ENCODE results near the gene SLC6A3. TPM values are rescaled to one million over a fixed set of nuclear protein-coding genes. Genes with fewer than 3 reads are reported as not detected.

Gene SLC6A3
- total RNA-seq (not detected in 2 replicates), polyA plus RNA-seq (not detected in 2 replicates), polyA minus RNA-seq (not detected in 2 replicates), Bru-seq, nascent RNA (not detected), BruChase-seq, experiment 1, labeled RNA remaining after a 6-hour chase (percentile 4 among the genes with signal in this experiment), BruChase-seq, experiment 2, labeled RNA remaining after a 2-hour chase (not detected)
- not detected in 2 replicates for polyA plus RNA-seq (2011; cell fraction: cytosol; rRNA removed)
- polyA plus RNA-seq (2011; cell fraction: nucleus; rRNA removed), result not detected in 2 replicates
- not detected in 2 replicates for polyA plus RNA-seq (2012)
- polyA minus RNA-seq (2011; cell fraction: cytosol; rRNA and poly(A)+ RNA removed), result not detected
- not detected in 2 replicates for polyA minus RNA-seq (2011; cell fraction: nucleus; rRNA and poly(A)+ RNA removed)
- long read RNA-seq, result 0 reads

GRCh38 chr5:1445313-1445688 lies at the start of gene SLC6A3:
Gene SLC6A3 (minus strand): TSS chr5:1445440. CDS start chr5:1443197, 2,243 bp downstream.
- dilution Hi-C loops (cut with MboI; ENCODE audit: extremely low pct_ligation_motif_present, low sequenced_read_pairs), result no loop called here
- Histone ChIP-seq H3K36me3 (ENCODE audit: control insufficient read depth in 2 of 2, extremely low read depth in 1 of 2, insufficient read depth in 2 of 2, low read length in 2 of 2) (no peaks in the 10 kb centered on the region), H3K4me1 (ENCODE audit: control insufficient read depth, extremely low read depth, insufficient read depth, low read length) (no peaks in the 10 kb centered on the region), H3K4me3 (replicated peaks in 1 of 3; ENCODE audit: insufficient read depth in 1 of 3, low read depth in 1 of 3, low read length in 3 of 3) (no peak within 1 kb of the TSS), H3K9ac (replicated peaks; ENCODE audit: extremely low read depth, insufficient read depth, low read length) (no peak within 1 kb of the TSS), H3K79me2 (ENCODE audit: control insufficient read depth, insufficient read depth, low read length) (no peaks in the 10 kb centered on the region), H3K9me3 (replicated peaks; ENCODE audit: control insufficient read depth, insufficient read depth, low read length) (no peaks in the 10 kb centered on the region), H3K9me1 (replicated peaks; ENCODE audit: control insufficient read depth, extremely low read depth, insufficient read depth, low read length) (no peaks in the 10 kb centered on the region), H2AFZ (ENCODE audit: low read depth, low read length) (no peak within 1 kb of the TSS), H3K4me2 (ENCODE audit: insufficient read depth, low read length) (no peak within 1 kb of the TSS), H3K27ac (ENCODE audit: insufficient read depth, low read depth, low read length) (no peak within 1 kb of the TSS), H3K27me3 (ENCODE audit: control insufficient read depth in 2 of 2, insufficient read depth in 2 of 2, low read length in 2 of 2) (peaks cover 38 to 41% of the 10 kb centered on the region in 2 experiments), H4K20me1 (replicated peaks; ENCODE audit: control insufficient read depth, extremely low read depth, insufficient read depth, low read length) (no peaks in the 10 kb centered on the region)
- BruUV-seq (replicated peaks), result no TSS peak
- FAIRE-seq, result no peak
- DNase-seq (ENCODE audit: low read depth, low spot score), result no peak
- intact Hi-C loops (cut with micrococcal nuclease), result no loop called here
- no peak for TF ChIP-seq FOS (IDR thresholded peaks at IDR 0.05; ENCODE audit: borderline replicate concordance, insufficient read depth, low read length)
- no peak for TF ChIP-seq POLR2AphosphoS5 (IDR thresholded peaks at IDR 0.05; ENCODE audit: insufficient read depth, low read depth, low read length)
- TF ChIP-seq JUN (IDR thresholded peaks at IDR 0.05; ENCODE audit: borderline replicate concordance, insufficient read depth, insufficient read length, low read depth), result no peak
- no peak for TF ChIP-seq MAX (IDR thresholded peaks at IDR 0.05; ENCODE audit: insufficient read depth, insufficient read length)
- no peak for TF ChIP-seq CTCF (IDR thresholded peaks at IDR 0.05; ENCODE audit: extremely low read depth in 1 of 2, insufficient read depth in 1 of 2, low read depth in 1 of 2, low read length in 2 of 2)
- TF ChIP-seq MYC (IDR thresholded peaks at IDR 0.05; ENCODE audit: low read depth, low read length), result no peak
- TF ChIP-seq GATA2 (IDR thresholded peaks at IDR 0.05; ENCODE audit: insufficient read depth, insufficient read length, low read depth, low read length), result no peak
- TF ChIP-seq POLR2A (IDR thresholded peaks at IDR 0.05; ENCODE audit: low read depth, low read length), result no peak
- no peak for TF ChIP-seq EZH2 (IDR thresholded peaks at IDR 0.05; ENCODE audit: borderline replicate concordance, low read depth, low read length, severe bottlenecking)
- CTCF ChIA-PET, result no interaction called here
- POLR2A ChIA-PET, result no interaction called here
